HCT116 (cell line): Measurements from ENCODE around the gene PIK3IP1. TPM values are rescaled to one million over a fixed set of nuclear protein-coding genes. Genes with fewer than 3 reads are reported as not detected.

Source experiments
- ATAC-seq: fragments of 200-7000 bp; cut with Tn5 transposase; 2 replicates; pipeline ENCODE4 v1.9.1; 2020; ENCODE audit warnings: mild to moderate bottlenecking, moderate library complexity
- BruUV-seq: library from RNA; stranded (reverse); fragments of 400-500 nt; replicated peaks from 2 replicates; lab custom pipeline; 2021; lab: Mats Ljungman, UMichigan
- CTCF ChIA-PET: fragments of 300-600 bp; sonication (Branson Sonifier 250); formaldehyde crosslinking; loops from one replicate; lab custom pipeline; 2021; ENCODE audit warnings: antibody characterized with exemption; lab: Charles Lee
- POLR2A ChIA-PET: fragments of 300-600, 350-600 bp; sonication (Branson Sonifier 250); formaldehyde crosslinking; loops from one replicate; lab custom pipeline; 2021; ENCODE audit warnings: antibody characterized with exemption; lab: Charles Lee
- RAD21 ChIA-PET, 2 experiments: fragments of 300-600 bp; sonication (Branson Sonifier 250); formaldehyde crosslinking; loops; one replicate each; lab custom pipeline; 2023; ENCODE audit warnings: low total read pairs in 2 of 2; ENCODE audit not compliant: uncharacterized antibody in 2 of 2, unreplicated experiment in 2 of 2, low non-redundant PET in 1 of 2; lab: Charles Lee
- DNase-seq: peaks from one replicate; pipeline ENCODE4 v3.0.0-alpha.2; 2010; ENCODE audit warnings: low read depth, low spot score
- H2AFZ ChIP-seq: fragments of 200-600 bp; shearing (Covaris generic), sonication (generic); 2 replicates; pipeline ENCODE4 v1.6.1; 2017; ENCODE audit warnings: low read depth, mixed run types, mixed read lengths, antibody characterized with exemption, low read length; ENCODE audit not compliant: poor library complexity, severe bottlenecking
- H3K27ac ChIP-seq: 2 replicates; pipeline ENCODE4 v1.5.1; 2012; ENCODE audit warnings: low read depth, low read length
- H3K27me3 ChIP-seq: fragments of 200-600 bp; sonication (generic); 2 replicates; pipeline ENCODE4 v1.6.1; 2016; ENCODE audit warnings: mixed run types, low read length, mixed read lengths; ENCODE audit not compliant: insufficient read depth
- H3K36me3 ChIP-seq, 2 experiments: fragments of 200-500 bp in 1 of 2; fragments of 200-600 bp in 1 of 2; sonication (Bioruptor generic) in 1 of 2; sonication (generic) in 1 of 2; 2 replicates each; pipeline versions ENCODE4 v1.5.1 to v1.6.1; 2014 to 2016; ENCODE audit warnings: low read length in 2 of 2, inconsistent platforms in 1 of 2, mixed read lengths in 1 of 2, mixed run types in 1 of 2; ENCODE audit not compliant: insufficient read depth in 2 of 2, control insufficient read depth in 1 of 2
- H3K4me1 ChIP-seq, 2 experiments: fragments of 200-600 bp in 1 of 2; sonication (generic) in 1 of 2; 2 replicates each; pipeline versions ENCODE4 v1.5.1 to v1.6.1; 2012 to 2017; ENCODE audit warnings: low read length in 2 of 2, inconsistent platforms in 1 of 2, mild to moderate bottlenecking in 1 of 2, mixed read lengths in 1 of 2, mixed run types in 1 of 2, moderate library complexity in 1 of 2; ENCODE audit not compliant: insufficient read depth in 2 of 2, control insufficient read depth in 1 of 2
- H3K4me2 ChIP-seq: fragments of 200-600 bp; sonication (generic); 2 replicates; pipeline ENCODE4 v1.6.1; 2017; ENCODE audit warnings: mixed run types, low read length, mixed read lengths
- H3K4me3 ChIP-seq, 2 experiments: fragments of 200-600 bp in 1 of 2; sonication (generic) in 1 of 2; replicated peaks in 1 of 2; 2 replicates each; pipeline ENCODE4 v1.5.1; 2011 to 2016; ENCODE audit warnings: low read length in 2 of 2, control low read depth in 1 of 2, low read depth in 1 of 2, mild to moderate bottlenecking in 1 of 2, mixed read lengths in 1 of 2, mixed run types in 1 of 2
- H3K79me2 ChIP-seq: fragments of 200-600 bp; sonication (generic); 2 replicates; pipeline ENCODE4 v1.6.1; 2017; ENCODE audit warnings: mild to moderate bottlenecking, mixed run types, low read length, moderate library complexity, mixed read lengths; ENCODE audit not compliant: insufficient read depth
- H3K9ac ChIP-seq: fragments of 200-600 bp; sonication (generic); 2 replicates; pipeline ENCODE4 v1.6.1; 2016; ENCODE audit warnings: low read length, mixed read lengths
- H3K9me2 ChIP-seq: fragments of 200-600 bp; sonication (generic), shearing (Covaris generic); 2 replicates; pipeline ENCODE4 v1.6.1; 2017; ENCODE audit warnings: mixed run types, mild to moderate bottlenecking, moderate library complexity; ENCODE audit not compliant: insufficient read depth
- H3K9me3 ChIP-seq, 2 experiments: fragments of 200-500 bp in 1 of 2; fragments of 200-600 bp in 1 of 2; sonication (Bioruptor generic) in 1 of 2; sonication (generic) in 1 of 2; 2 replicates each; pipeline ENCODE4 v1.6.1; 2014 to 2017; ENCODE audit warnings: low read length in 2 of 2, mixed read lengths in 2 of 2, inconsistent platforms in 1 of 2, low read depth in 1 of 2, mild to moderate bottlenecking in 1 of 2, mixed run types in 1 of 2, moderate library complexity in 1 of 2; ENCODE audit not compliant: control insufficient read depth in 1 of 2, insufficient read depth in 1 of 2
- H4K20me1 ChIP-seq: fragments of 200-600 bp; sonication (generic), shearing (Covaris generic); 2 replicates; pipeline ENCODE4 v1.6.1; 2017; ENCODE audit warnings: mixed run types, mild to moderate bottlenecking, moderate library complexity; ENCODE audit not compliant: insufficient read depth
- CBX3 ChIP-seq: IDR thresholded peaks from 2 replicates; pipeline ENCODE4 v1.6.1; 2012; ENCODE audit warnings: low read depth
- EGR1 ChIP-seq: IDR thresholded peaks from 2 replicates; pipeline ENCODE4 v1.6.1; 2012; ENCODE audit warnings: low read depth
- ELF1 ChIP-seq: IDR thresholded peaks from 2 replicates; pipeline ENCODE4 v1.6.1; 2012; ENCODE audit warnings: low read depth, borderline replicate concordance
- EZH2 ChIP-seq: fragments of 200-600 bp; sonication (generic); IDR thresholded peaks from 2 replicates; pipeline ENCODE4 v1.6.1; 2017; ENCODE audit warnings: antibody characterized with exemption, mixed run types
- EZH2phosphoT487 ChIP-seq: fragments of 200-600 bp; IDR thresholded peaks from 2 replicates; pipeline ENCODE4 v1.6.1; 2018; ENCODE audit warnings: antibody characterized with exemption, borderline replicate concordance
- JUND ChIP-seq: IDR thresholded peaks from 2 replicates; pipeline ENCODE4 v1.6.1; 2012
- POLR2A ChIP-seq: IDR thresholded peaks from 2 replicates; pipeline ENCODE4 v1.7.0; 2011; ENCODE audit warnings: borderline replicate concordance; ENCODE audit not compliant: insufficient read depth, insufficient read length; ENCODE audit errors: extremely low read depth
- POLR2AphosphoS5 ChIP-seq: IDR thresholded peaks from 2 replicates; pipeline ENCODE4 v1.6.1; 2011; ENCODE audit warnings: mild to moderate bottlenecking, low read depth, low read length, moderate library complexity
- RAD21 ChIP-seq: IDR thresholded peaks from 2 replicates; pipeline ENCODE4 v1.6.1; 2012; ENCODE audit warnings: low read depth, mild to moderate bottlenecking
- SIN3A ChIP-seq: IDR thresholded peaks from 2 replicates; pipeline ENCODE4 v1.6.1; 2012; ENCODE audit warnings: low read depth
- SP1 ChIP-seq: IDR thresholded peaks from 2 replicates; pipeline ENCODE4 v1.6.1; 2012; ENCODE audit warnings: low read depth
- SRF ChIP-seq: IDR thresholded peaks from 2 replicates; pipeline ENCODE4 v1.6.1; 2012; ENCODE audit warnings: low read depth
- TCF7L2 ChIP-seq: IDR thresholded peaks from 2 replicates; pipeline ENCODE4 v1.7.0; 2011; ENCODE audit warnings: borderline replicate concordance, inconsistent platforms; ENCODE audit not compliant: insufficient read depth, insufficient read length; ENCODE audit errors: extremely low read depth
- ZFX ChIP-seq: fragments of 450-650 bp; IDR thresholded peaks from 2 replicates; pipeline ENCODE4 v1.6.1; 2017
- ZNF274 ChIP-seq: fragments of 200-500 bp; sonication (Bioruptor generic); IDR thresholded peaks from 2 replicates; pipeline ENCODE4 v1.6.1; 2014; ENCODE audit warnings: mild to moderate bottlenecking, low read depth, low read length, inconsistent platforms
- intact Hi-C: fragments of 100-400 bp; cut with micrococcal nuclease; formaldehyde crosslinking; loops from 2 replicates; pipeline ENCODE4 v1.10.0; 2022
- total RNA-seq: library from RNA; stranded (reverse); gene quantifications from one replicate; pipeline ENCODE4 v1.2.1, GENCODE V29; 2021; ENCODE audit not compliant: unreplicated experiment
- TF ChIP-seq, protein P1 (sequence below), 3 experiments: fragments of 200-600 bp in 1 of 3; sonication (generic) in 1 of 3; IDR thresholded peaks in 2 of 3; conservative IDR thresholded peaks in 1 of 3; 2 replicates each; pipeline ENCODE4 v1.5.1; 2012 to 2017; ENCODE audit warnings: low read depth in 2 of 3, low read length in 2 of 3, antibody characterized with exemption in 1 of 3, borderline replicate concordance in 1 of 3, control low read depth in 1 of 3, mild to moderate bottlenecking in 1 of 3, mixed read lengths in 1 of 3, mixed run types in 1 of 3, moderate library complexity in 1 of 3; ENCODE audit not compliant: insufficient read depth in 1 of 3
- TF ChIP-seq, protein P2 (sequence below): IDR thresholded peaks from 2 replicates; pipeline ENCODE4 v1.6.1; 2012
- TF ChIP-seq, protein P3 (sequence below): IDR thresholded peaks from 2 replicates; pipeline ENCODE4 v1.6.1; 2012; ENCODE audit warnings: low read depth
- TF ChIP-seq, protein P4 (sequence below): IDR thresholded peaks from 2 replicates; pipeline ENCODE4 v1.6.1; 2012

Gene PIK3IP1
- total RNA-seq, 1 experiment from 2014 or later = 1.6 TPM

DNA sequence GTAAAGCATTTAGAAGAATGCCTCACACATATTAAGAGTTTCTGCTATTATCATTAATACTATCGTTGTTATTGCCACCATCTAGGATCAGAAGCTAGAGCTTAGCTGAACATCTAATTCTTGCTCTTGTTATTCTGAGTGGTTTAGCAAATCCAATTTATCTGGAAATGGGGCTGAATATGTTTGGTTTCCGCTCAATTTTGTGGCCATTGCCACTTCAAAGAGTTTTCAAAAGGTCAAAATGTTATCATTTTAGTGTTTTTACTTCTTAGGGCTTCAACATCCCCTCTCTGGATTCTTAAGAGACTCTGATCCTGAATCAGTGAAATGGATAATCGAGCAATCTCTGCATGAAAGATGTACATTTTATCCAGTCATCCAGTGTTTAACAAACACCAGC is 10.2 kb upstream of the PIK3IP1 start:
- intact Hi-C loops = no loop called here
- Histone ChIP-seq H3K79me2 (no peaks in the 10 kb centered on the region), H3K36me3 (no peaks in the 10 kb centered on the region), H3K9me3 (no peaks in the 10 kb centered on the region), H3K4me2 (no peak overlapping the region), H3K9me2 (no peaks in the 10 kb centered on the region), H2AFZ (no peak overlapping the region), H3K4me3 (no peak overlapping the region), H3K27me3 (peaks cover 9% of the 10 kb centered on the region; the same call in 1 of the 2 replicates), H4K20me1 (no peaks in the 10 kb centered on the region), H3K9ac (no peak overlapping the region), H3K4me1 (peaks cover 3 to 4% of the 10 kb centered on the region in 2 experiments; a peak in 1 of 4 replicates), H3K27ac (no peak overlapping the region)
- DNase-seq (no peak), ATAC-seq (no peak)
- ChIA-PET POLR2A (no interaction called here), RAD21 (no interaction called here), CTCF (interaction anchor here (4.6 kb wide), 1 partner anchor 11 kb away, joined by 21 read pairs; no protein-coding TSS in a partner anchor)
- BruUV-seq = no TSS peak
- no peak for TF ChIP-seq JUND
- no peak for TF ChIP-seq ZFX
- no peak for TF ChIP-seq RAD21
- no peak for TF ChIP-seq ZNF274
- TF ChIP-seq, protein P1, sequence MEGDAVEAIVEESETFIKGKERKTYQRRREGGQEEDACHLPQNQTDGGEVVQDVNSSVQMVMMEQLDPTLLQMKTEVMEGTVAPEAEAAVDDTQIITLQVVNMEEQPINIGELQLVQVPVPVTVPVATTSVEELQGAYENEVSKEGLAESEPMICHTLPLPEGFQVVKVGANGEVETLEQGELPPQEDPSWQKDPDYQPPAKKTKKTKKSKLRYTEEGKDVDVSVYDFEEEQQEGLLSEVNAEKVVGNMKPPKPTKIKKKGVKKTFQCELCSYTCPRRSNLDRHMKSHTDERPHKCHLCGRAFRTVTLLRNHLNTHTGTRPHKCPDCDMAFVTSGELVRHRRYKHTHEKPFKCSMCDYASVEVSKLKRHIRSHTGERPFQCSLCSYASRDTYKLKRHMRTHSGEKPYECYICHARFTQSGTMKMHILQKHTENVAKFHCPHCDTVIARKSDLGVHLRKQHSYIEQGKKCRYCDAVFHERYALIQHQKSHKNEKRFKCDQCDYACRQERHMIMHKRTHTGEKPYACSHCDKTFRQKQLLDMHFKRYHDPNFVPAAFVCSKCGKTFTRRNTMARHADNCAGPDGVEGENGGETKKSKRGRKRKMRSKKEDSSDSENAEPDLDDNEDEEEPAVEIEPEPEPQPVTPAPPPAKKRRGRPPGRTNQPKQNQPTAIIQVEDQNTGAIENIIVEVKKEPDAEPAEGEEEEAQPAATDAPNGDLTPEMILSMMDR (IDR thresholded peaks at IDR 0.05 in 2 of 3, conservative IDR thresholded peaks at IDR 0.05 in 1 of 3; ENCODE audit: borderline replicate concordance in 1 of 3, insufficient read depth in 1 of 3, low read depth in 2 of 3, low read length in 2 of 3) = no peak
- no peak for TF ChIP-seq EGR1
- TF ChIP-seq TCF7L2 = no peak
- TF ChIP-seq POLR2AphosphoS5 = no peak
- no peak for TF ChIP-seq SIN3A
- TF ChIP-seq, protein P2, sequence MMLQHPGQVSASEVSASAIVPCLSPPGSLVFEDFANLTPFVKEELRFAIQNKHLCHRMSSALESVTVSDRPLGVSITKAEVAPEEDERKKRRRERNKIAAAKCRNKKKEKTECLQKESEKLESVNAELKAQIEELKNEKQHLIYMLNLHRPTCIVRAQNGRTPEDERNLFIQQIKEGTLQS = no peak
- TF ChIP-seq ELF1 = no peak
- no peak for TF ChIP-seq EZH2
- TF ChIP-seq CBX3 = no peak
- TF ChIP-seq EZH2phosphoT487 = no peak
- no peak for TF ChIP-seq POLR2A
- TF ChIP-seq SP1 = no peak
- TF ChIP-seq, protein P3, sequence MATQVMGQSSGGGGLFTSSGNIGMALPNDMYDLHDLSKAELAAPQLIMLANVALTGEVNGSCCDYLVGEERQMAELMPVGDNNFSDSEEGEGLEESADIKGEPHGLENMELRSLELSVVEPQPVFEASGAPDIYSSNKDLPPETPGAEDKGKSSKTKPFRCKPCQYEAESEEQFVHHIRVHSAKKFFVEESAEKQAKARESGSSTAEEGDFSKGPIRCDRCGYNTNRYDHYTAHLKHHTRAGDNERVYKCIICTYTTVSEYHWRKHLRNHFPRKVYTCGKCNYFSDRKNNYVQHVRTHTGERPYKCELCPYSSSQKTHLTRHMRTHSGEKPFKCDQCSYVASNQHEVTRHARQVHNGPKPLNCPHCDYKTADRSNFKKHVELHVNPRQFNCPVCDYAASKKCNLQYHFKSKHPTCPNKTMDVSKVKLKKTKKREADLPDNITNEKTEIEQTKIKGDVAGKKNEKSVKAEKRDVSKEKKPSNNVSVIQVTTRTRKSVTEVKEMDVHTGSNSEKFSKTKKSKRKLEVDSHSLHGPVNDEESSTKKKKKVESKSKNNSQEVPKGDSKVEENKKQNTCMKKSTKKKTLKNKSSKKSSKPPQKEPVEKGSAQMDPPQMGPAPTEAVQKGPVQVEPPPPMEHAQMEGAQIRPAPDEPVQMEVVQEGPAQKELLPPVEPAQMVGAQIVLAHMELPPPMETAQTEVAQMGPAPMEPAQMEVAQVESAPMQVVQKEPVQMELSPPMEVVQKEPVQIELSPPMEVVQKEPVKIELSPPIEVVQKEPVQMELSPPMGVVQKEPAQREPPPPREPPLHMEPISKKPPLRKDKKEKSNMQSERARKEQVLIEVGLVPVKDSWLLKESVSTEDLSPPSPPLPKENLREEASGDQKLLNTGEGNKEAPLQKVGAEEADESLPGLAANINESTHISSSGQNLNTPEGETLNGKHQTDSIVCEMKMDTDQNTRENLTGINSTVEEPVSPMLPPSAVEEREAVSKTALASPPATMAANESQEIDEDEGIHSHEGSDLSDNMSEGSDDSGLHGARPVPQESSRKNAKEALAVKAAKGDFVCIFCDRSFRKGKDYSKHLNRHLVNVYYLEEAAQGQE = no peak
- no peak for TF ChIP-seq SRF
- TF ChIP-seq, protein P4, sequence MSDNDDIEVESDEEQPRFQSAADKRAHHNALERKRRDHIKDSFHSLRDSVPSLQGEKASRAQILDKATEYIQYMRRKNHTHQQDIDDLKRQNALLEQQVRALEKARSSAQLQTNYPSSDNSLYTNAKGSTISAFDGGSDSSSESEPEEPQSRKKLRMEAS = no peak
